ENCODE measurements around the gene MSANTD1. TPM values are rescaled to one million over a fixed set of nuclear protein-coding genes. Genes with fewer than 3 reads are reported as not detected.

The MSANTD1 gene
- total RNA-seq, 2 experiments from 2014 or later: 0.24 to 0.37 TPM

DNA sequence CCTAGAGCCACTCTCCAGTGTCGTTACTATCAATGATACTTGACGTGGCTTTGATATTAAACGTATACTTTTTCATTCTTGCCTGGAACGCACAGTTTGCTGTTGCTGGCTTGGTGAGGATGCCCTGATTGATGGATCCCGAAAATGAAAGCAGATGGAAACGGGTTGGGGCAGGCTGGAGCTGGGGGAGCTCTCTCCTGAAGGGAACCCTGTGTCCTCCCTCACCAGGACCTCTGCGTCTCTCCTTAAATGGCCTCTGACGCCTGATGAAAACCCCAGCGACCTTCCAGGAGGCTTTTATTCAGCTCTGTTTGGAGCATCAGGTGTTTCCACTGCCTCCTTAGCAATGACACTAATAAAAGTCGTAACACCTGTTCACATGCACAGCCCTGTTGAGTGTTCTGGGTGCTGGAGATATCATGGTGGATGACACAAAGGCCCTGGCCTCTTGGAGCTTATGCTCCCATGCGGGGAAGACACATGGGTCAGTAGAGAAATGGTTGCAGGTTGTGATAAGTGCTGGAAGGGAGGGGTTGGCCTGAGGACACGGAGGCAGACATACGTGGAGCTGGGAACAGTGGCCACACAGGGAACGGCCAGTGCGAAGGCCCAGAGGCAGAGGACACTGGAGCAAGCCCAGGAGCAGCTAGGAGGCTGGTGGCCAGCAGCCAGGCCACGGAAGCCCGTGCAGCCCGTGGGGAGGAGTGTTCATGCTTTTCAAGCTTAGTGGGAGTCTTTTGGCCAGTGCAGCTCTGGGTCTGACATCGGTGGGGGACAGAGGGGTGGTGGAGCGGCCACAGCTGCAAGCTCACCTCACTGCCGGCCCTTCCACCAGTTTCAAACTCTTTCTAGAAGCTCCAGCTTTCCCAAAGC, 7.5 kb downstream of the MSANTD1 start:
- Mint-ChIP-seq H3K4me3 (no peak overlapping the region), H3K27ac (no peak overlapping the region), H3K4me1 (no peaks in the 10 kb centered on the region), H3K36me3 (no peaks in the 10 kb centered on the region), H3K9me3 (no peaks in the 10 kb centered on the region), H3K27me3 (no peaks in the 10 kb centered on the region)
- DNase-seq: no peak

DNA sequence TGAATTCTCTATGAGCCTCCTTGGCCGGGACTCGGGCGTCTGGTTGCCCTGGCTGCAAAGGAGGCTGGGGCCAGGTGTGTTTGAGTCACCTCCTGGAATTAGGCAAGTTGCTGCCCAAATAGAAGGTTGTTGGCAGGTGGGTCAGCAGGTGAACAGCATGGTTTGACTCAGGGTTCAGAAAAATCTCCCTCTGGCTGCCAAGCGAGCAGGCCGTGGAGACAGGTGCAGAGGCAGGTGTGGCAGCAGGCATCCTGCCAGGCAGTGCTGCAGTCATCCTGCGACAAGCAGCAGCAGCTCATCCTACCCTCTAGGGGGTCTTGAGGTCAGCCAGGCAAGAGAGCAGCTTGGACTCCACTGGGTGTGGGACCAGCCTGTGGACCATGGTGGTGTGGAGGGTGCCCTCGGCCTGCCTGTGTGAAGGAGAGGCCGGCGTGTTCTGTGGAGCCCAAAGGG, 8.2 kb downstream of the MSANTD1 start:
- Mint-ChIP-seq H3K27ac (no peak overlapping the region), H3K4me3 (no peak overlapping the region), H3K9me3 (no peaks in the 10 kb centered on the region), H3K27me3 (no peaks in the 10 kb centered on the region), H3K36me3 (no peaks in the 10 kb centered on the region), H3K4me1 (no peaks in the 10 kb centered on the region)
- no peak for DNase-seq

DNA sequence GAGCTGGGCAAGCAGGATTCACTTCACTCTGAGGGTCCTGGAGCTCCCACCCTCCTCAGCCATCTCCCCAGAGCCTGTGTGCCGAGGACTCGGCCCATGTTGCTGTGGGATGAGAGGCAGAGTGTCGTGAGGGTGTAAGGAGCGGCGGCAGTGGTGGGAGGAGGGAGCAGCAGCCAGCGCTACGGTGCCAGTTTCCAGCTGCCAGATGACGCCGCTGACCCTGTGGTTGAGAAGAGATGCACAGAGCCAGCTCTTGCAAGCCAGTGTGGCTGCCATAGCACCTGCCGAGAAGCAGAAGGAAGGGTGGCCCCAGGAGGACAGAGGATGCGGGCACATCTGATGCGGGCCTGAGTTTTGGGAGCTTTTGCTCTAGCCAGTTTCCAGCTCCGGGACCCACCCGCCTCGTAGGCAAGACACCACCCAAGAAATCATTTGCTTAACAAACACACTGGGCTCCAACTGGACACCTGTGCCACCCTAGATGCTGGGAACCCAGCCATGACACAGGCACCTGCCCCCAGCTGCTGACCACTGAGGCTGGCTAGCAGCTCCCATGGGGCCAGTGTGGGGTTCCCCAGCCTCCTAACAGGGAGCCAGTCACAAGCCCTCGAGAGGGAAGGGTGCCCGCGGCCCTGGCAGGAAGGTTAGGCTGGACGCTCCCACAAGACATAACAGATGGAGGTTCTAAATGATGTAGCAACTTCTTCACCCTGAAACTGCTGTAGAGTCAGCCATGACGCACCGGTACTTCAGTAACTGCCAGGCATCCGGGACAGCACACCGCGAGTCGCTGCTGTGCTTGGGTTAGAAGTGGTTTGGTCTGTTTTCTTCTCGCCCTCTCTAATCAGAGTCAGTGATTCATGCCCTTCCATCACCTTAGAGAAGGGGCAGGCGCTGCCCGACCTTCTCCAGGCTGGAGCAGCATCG, 8.9 kb downstream of the MSANTD1 start:
- Mint-ChIP-seq H3K36me3 (no peaks in the 10 kb centered on the region), H3K4me1 (no peaks in the 10 kb centered on the region)
- no peak for DNase-seq

GRCh38 chr4:3261411-3262207, 12.7 kb downstream of the MSANTD1 start:
- DNase-seq: no peak
- H3K4me3 Mint-ChIP-seq: no peak overlapping the region

More for the DNA sequence above, 8.9 kb downstream of the MSANTD1 start:
- no peaks in the 10 kb centered on the region for H3K9me3 Mint-ChIP-seq
- H3K27me3 Mint-ChIP-seq: no peaks in the 10 kb centered on the region
- no peak overlapping the region for H3K27ac Mint-ChIP-seq
- H3K4me3 Mint-ChIP-seq: no peak overlapping the region

DNA sequence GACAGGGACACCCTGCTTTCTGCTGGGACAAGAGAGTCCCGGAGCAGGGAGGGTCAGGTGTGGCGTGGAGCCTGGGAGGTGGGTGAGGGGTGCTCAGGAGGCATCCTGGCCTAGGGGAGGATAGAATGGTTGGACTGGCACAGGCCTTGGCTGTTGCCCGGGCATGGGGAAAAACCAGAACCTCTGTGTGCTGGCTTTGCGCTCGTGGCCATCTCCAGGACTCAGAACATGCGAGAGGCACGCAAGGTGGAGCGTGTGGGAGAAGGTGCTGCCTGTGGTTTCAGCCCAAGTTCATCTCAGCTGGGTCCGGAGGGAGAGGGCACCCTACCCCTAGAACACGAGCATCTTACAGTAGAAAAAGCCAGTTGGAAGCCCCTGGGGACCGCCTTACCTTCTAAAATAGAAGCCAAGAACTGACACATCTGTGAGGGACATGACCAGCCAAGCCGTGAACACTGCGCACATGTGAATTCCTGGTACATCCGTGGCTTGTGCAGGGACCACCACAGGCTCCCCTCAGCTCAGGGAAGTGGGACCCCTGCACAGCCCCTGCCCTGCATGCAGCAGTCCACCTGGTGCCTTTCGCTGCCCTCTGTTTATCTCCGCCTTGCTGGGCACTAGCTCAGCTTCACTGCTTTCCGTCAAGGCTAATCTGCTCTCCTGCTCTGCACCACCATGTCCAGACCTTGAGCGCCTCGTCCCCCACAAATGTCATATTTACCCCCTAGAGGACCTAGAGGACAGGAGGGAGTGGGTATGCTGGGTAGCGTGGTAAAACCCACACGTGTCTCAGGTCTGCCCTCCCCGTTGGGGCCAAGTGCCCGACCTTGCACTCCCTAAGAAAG, 13.5 kb downstream of the MSANTD1 start:
- no peaks in the 10 kb centered on the region for H3K36me3 Mint-ChIP-seq
- H3K4me3 Mint-ChIP-seq: no peak overlapping the region

More at GRCh38 chr4:3261411-3262207, 12.7 kb downstream of the MSANTD1 start:
- H3K27me3 Mint-ChIP-seq: no peaks in the 10 kb centered on the region
- no peaks in the 10 kb centered on the region for H3K36me3 Mint-ChIP-seq
- H3K4me1 Mint-ChIP-seq: no peaks in the 10 kb centered on the region
- H3K9me3 Mint-ChIP-seq: no peaks in the 10 kb centered on the region
- H3K27ac Mint-ChIP-seq: no peak overlapping the region

DNA sequence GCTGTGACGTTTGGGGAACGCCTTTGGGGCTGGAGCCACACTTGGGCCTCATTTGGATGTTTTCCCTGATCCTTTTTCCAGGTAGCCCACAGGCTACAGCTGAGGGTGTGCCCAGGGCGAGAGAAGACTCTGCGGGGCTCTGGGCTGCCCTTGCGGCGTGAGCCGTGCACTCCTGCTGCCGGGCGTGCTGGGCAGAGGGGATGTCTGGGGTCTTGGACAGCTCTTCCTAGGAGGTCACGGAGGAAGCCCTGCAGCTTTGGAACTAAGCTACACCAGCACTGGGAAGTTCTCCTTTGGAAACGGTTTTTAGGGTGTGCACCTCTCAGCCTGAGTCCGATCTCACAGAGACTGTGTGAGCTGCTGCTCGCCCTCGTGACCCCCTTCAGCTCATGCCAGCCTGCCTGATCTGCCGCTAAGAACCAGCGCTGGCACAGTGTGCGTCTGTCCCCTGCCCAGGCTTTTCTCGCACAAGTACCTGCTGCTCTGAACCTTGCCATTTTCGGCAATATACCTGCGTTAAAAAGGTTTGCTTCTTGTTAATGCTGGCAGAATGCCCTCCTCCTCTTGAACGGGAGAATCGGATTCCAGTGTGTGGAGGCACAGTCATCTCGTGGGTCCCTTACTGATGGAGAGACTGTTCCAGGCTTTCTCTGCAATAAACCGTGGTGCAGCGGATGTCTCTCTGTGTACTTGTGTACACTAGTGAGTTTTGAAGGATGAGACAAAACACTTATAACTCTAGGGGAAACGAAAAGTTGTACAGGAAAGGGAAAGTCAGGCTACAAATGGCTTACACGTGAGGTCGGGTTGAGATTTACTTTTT, 14.3 kb downstream of the MSANTD1 start:
- Mint-ChIP-seq H3K9me3 (no peaks in the 10 kb centered on the region), H3K27me3 (no peaks in the 10 kb centered on the region), H3K4me3 (no peak overlapping the region), H3K27ac (no peak overlapping the region), H3K4me1 (no peaks in the 10 kb centered on the region), H3K36me3 (no peaks in the 10 kb centered on the region)
- no peak for DNase-seq

More for the DNA sequence above, 13.5 kb downstream of the MSANTD1 start:
- no peaks in the 10 kb centered on the region for H3K9me3 Mint-ChIP-seq
- no peaks in the 10 kb centered on the region for H3K4me1 Mint-ChIP-seq
- DNase-seq: no peak
- H3K27me3 Mint-ChIP-seq: no peaks in the 10 kb centered on the region
- H3K27ac Mint-ChIP-seq: no peak overlapping the region

DNA sequence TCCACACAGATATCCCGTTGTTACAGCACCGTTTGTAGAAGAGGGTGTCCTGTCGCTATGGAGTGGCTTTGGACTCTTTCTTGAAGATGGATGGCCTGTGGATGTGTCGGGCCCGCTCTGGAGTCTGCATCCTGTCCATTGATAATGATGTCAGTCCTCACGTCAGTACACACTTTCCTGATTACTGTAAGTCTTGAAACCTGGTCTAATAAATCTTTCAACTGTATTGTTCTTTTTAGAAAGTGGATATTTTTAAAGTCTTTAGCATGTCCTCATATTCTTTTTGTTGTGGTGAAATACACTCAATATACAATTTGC, 14.9 kb downstream of the MSANTD1 start:
- Mint-ChIP-seq H3K27ac (no peak overlapping the region), H3K27me3 (no peaks in the 10 kb centered on the region), H3K9me3 (no peaks in the 10 kb centered on the region), H3K36me3 (no peaks in the 10 kb centered on the region), H3K4me1 (no peaks in the 10 kb centered on the region), H3K4me3 (no peak overlapping the region)
- DNase-seq: no peak

GRCh38 chr4:3266076-3266475, 17.1 kb downstream of the MSANTD1 start:
- no peaks in the 10 kb centered on the region for H3K9me3 Mint-ChIP-seq
- H3K36me3 Mint-ChIP-seq: no peaks in the 10 kb centered on the region
- no peak overlapping the region for H3K4me3 Mint-ChIP-seq
- H3K4me1 Mint-ChIP-seq: no peaks in the 10 kb centered on the region
- no peak overlapping the region for H3K27ac Mint-ChIP-seq
- no peak for DNase-seq
- H3K27me3 Mint-ChIP-seq: no peaks in the 10 kb centered on the region

DNA sequence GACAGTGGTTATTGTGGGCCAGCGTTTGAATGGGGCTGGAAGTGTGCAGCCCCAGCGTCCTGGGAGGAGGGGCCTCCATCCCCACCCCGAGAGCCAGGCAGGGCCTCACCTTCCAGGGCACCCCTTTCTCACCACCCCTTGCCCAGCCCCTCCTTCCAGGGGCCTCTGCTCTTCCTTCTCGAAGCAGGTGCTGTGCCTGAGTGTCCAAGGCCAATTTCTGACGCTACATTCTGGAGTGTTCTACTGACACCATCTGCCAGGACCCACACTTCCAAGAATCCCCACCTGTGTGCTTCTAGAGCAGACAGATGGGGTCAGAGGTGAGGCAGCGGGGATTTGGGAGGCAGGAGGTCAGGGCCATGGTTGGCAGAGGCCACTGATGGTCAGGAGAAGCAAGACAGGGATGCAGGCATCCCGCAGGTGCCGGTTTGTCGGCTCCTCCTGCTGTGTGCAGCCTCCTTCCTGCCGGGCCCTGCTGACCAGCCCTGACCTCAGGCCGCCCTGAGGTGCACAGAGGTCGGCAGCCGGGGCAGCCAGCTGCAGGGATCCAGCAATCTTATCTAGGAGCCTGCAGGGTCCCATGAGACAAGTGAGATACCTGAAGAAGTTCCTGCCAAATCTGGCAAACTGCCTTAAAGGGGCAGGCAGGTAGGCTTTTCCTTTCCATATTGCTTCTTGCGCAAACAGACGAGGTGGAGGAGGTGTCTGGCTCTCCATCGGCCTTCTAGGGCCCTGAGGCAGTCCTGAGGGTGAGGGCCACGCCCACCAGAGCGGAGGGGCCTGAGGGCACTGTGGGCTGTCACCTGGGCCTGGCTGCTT, 18.8 kb downstream of the MSANTD1 start:
- no peaks in the 10 kb centered on the region for H3K27me3 Mint-ChIP-seq
- H3K27ac Mint-ChIP-seq: no peak overlapping the region
- no peaks in the 10 kb centered on the region for H3K9me3 Mint-ChIP-seq
- H3K36me3 Mint-ChIP-seq: no peaks in the 10 kb centered on the region
- no peak for DNase-seq
- H3K4me3 Mint-ChIP-seq: no peak overlapping the region
- no peaks in the 10 kb centered on the region for H3K4me1 Mint-ChIP-seq

DNA sequence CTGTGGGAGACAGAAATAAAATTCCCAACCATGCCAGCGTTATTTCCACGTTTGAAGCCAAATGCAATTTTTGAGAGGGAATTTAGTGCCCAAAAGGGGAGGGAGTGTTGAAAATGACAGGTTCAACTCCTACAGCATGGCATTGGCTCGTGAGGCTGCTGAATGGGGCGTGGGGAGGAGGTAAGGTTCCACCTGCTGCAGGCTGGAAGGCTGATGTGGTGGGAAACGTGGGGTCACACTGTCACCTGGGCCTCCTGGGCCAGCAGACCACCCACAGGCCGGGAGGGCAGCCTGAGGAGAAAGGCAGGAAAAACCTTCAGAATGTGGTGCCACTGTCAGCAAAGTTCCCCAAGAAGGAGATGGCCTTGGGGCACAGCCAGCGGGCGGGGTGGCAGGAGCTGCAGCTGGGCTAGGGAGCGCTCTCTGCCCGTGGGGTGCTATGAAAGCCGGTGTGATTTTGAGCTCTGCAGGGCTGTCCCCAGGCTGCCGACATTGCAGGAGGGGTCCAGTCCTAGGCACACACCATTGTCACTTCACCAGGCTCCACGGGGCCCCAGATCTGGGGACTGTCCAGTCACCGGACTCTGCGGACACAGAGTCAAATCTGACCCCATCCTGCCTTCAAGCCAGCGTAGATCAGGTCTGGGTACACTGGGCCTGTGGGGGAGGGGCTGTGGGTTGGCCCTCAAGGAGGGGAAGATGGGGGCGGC, 19.6 kb downstream of the MSANTD1 start:
- Mint-ChIP-seq H3K4me1 (no peaks in the 10 kb centered on the region), H3K9me3 (peaks cover 1% of the 10 kb centered on the region), H3K4me3 (no peak overlapping the region), H3K36me3 (no peaks in the 10 kb centered on the region), H3K27me3 (no peaks in the 10 kb centered on the region), H3K27ac (no peak overlapping the region)
- no peak for DNase-seq

DNA sequence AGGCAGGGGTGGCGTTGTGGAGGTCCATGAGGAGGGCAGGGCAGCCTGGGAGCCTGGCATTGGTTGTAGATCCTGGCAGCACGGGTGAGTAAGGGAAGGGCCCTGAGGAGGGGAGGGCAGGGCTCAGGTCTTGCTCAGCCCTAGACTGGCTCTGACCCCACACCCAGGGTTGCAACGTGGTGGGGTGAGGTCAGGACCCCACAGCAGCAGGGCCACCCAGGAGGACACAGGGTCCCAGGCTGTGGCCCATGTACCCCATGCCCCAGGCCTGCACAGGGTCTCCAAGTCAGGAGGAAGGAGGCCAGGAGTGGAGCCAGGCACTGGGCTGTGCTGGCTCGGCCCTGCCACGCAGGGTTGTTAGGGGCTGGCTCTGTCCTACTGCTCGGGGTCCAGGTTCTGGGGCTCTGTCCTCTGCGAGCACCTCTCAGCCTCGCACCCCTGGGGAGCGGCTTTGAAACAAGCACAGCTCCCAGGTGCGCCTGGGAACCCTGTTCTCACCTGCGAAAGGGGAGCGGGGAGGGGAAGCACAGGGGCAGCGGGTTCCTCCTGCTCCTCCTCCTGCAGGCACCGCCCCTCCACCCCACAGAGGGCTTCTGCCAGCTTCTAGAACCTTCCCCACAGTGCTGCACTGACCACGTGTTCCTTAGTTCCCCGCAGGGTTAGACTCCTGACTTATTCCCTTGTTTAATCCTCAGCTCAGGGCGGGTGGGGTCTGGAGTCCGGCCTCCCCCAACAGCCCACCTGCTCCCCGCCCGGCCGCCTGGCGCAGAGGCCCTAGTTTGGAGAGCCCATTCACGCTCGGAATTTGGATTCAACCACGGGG, 20.4 kb downstream of the MSANTD1 start:
- Mint-ChIP-seq H3K9me3 (peaks cover 1% of the 10 kb centered on the region), H3K4me1 (no peaks in the 10 kb centered on the region), H3K27me3 (no peaks in the 10 kb centered on the region), H3K27ac (no peak overlapping the region), H3K4me3 (no peak overlapping the region), H3K36me3 (no peaks in the 10 kb centered on the region)
- no peak for DNase-seq
